GM18868 (cell line): ENCODE results near the gene MICALL1.
A peak's percentile ranks its signal among the peaks of the same experiment; 100 is the strongest.

ENCODE experiments used
- ATAC-seq: cut with Tn5 transposase; IDR thresholded peaks from one replicate; pipeline ENCODE4 v1.9.1; 2021; ENCODE audit warnings: mild to moderate bottlenecking, moderate library complexity; ENCODE audit not compliant: unreplicated experiment

The MICALL1 gene

GRCh38 chr22:37905534-37906363 is at the start of gene MICALL1:
TSS of gene MICALL1 (plus strand) at chr22:37906297. CDS start at chr22:37906423, 126 bp downstream.
- peak; percentile 81 for ATAC-seq

GRCh38 chr22:37860796-37861421 is 45.2 kb upstream of the MICALL1 start:
- ATAC-seq, result no peak

GRCh38 chr22:37862570-37863325 is 43.3 kb upstream of the MICALL1 start:
- ATAC-seq, result no peak

GRCh38 chr22:37865510-37865909 is 40.6 kb upstream of the MICALL1 start:
- no peak for ATAC-seq

GRCh38 chr22:37870273-37870672 is 35.8 kb upstream of the MICALL1 start:
- no peak for ATAC-seq

GRCh38 chr22:37880668-37881440 is 25.2 kb upstream of the MICALL1 start:
- no peak for ATAC-seq

GRCh38 chr22:37884420-37884819 is 21.7 kb upstream of the MICALL1 start:
- ATAC-seq, result no peak

- ATAC-seq, result no peak
These were observed 18.3 kb upstream of the MICALL1 start for GRCh38 chr22:37887584-37888378.

- no peak for ATAC-seq
These were observed 14.2 kb upstream of the MICALL1 start for GRCh38 chr22:37891926-37892325.

- ATAC-seq, result no peak
These were observed 13.3 kb upstream of the MICALL1 start for GRCh38 chr22:37892566-37893335.

GRCh38 chr22:37893583-37893983 is 12.5 kb upstream of the MICALL1 start:
- no peak for ATAC-seq

- ATAC-seq, result no peak
These were observed 11.0 kb upstream of the MICALL1 start for GRCh38 chr22:37894939-37895670.

GRCh38 chr22:37896181-37896592 is 9.9 kb upstream of the MICALL1 start:
- peak; percentile 64 for ATAC-seq

GRCh38 chr22:37896939-37897338 is 9.2 kb upstream of the MICALL1 start:
- ATAC-seq, result no peak

- ATAC-seq, result no peak
These were observed 8.3 kb upstream of the MICALL1 start for GRCh38 chr22:37897807-37898206.

GRCh38 chr22:37898441-37899181 is 7.5 kb upstream of the MICALL1 start:
- no peak for ATAC-seq

GRCh38 chr22:37904572-37905533 is 1.2 kb upstream of the MICALL1 start:
- no peak for ATAC-seq
